Activated naive CD4-positive, alpha-beta T cell treated with anti-CD3 and anti-CD28 coated beads, Interleukin-2, amount 10 ng/mL, durations not matched to agents 7 days and 5 days (primary cell): ENCODE measurements around the gene OLFM1.

Source experiments
- CTCF ChIA-PET: fragments of 350-600 bp; sonication (Branson Sonifier 250); formaldehyde crosslinking; loops from one replicate; lab custom pipeline; 2021; ENCODE audit warnings: antibody characterized with exemption; lab: Charles Lee
- DNase-seq: peaks from one replicate; pipeline ENCODE4 v3.0.0-alpha.2; 2020
- H3K27ac Mint-ChIP-seq: one replicate; pipeline ENCODE4 v1.8.0; 2021; ENCODE audit warnings: mild to moderate bottlenecking, moderate library complexity, mixed read lengths
- H3K27me3 Mint-ChIP-seq: one replicate; pipeline ENCODE4 v1.8.0; 2021; ENCODE audit warnings: mild to moderate bottlenecking, mixed read lengths
- H3K36me3 Mint-ChIP-seq: one replicate; pipeline ENCODE4 v1.8.0; 2021; ENCODE audit warnings: mixed read lengths
- H3K4me1 Mint-ChIP-seq: one replicate; pipeline ENCODE4 v1.8.0; 2021; ENCODE audit warnings: mixed read lengths
- H3K4me3 Mint-ChIP-seq: one replicate; pipeline ENCODE4 v1.8.0; 2021; ENCODE audit warnings: mild to moderate bottlenecking, moderate library complexity, mixed read lengths
- H3K9me3 Mint-ChIP-seq: one replicate; pipeline ENCODE4 v1.8.0; 2021; ENCODE audit warnings: mixed read lengths

Gene OLFM1

DNA sequence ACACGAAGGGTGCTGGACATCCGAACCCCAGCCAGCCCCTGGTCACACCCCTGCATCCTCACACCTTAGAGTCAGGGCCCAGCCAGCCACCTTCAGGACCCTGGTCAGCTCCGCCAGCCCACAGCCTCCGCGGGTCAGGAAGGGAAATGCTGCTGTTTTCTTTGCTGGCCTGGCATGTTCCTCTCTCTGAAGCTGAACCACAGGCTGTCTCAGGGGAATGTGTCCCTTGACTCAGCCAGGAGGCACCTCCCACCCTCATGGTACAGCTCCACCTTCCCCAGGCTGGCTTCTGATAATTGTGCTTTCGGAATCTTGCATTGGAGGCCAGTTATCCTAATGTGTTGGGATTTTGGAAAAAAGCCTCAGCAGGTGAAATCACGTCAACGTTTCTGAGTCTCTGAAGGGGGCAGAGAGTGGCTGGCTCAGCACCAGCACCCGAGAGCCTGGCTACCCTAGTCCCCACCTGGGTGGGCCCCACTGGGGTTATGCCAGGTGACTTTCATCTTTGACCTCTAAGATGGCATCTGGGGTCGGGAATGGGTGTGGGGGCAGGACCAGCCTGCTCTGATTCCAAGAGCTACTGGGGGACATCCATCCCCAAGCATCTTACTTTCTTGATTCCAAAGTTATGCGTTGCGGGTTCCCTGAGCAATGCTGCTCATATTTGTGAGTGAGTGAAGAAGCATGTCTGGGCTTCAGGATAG is 9.8 kb upstream of the OLFM1 start:
- Mint-ChIP-seq H3K4me1 (no peaks in the 10 kb centered on the region), H3K36me3 (no peaks in the 10 kb centered on the region), H3K4me3 (no peak overlapping the region), H3K27me3 (peaks cover 42% of the 10 kb centered on the region), H3K27ac (no peak overlapping the region), H3K9me3 (no peaks in the 10 kb centered on the region)
- CTCF ChIA-PET = no interaction called here
- peak; percentile 32 for DNase-seq

DNA sequence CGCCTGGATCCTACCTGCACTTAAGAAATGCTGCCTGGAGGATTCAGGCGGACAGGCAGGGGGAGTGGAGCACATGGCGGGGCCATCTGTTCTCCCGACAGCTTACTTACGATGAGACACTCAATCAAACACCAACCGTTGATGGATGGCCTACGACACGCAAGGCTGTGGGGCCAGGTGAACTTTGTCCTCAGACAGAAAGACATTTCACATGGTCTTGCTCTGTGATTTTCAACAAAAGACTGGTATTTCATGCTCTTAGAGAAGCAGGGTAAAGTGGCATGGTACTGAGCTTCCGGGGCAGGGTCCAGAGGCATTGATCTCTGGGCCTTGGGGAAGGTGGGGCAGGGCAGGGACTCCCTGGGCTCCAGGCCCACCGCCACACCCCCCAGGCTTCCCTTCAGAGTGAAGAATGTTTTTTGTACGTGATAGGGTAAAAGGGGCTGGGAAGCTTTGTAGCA is 9.1 kb upstream of the OLFM1 start:
- Mint-ChIP-seq H3K9me3 (no peaks in the 10 kb centered on the region), H3K4me3 (no peak overlapping the region), H3K36me3 (no peaks in the 10 kb centered on the region), H3K4me1 (no peaks in the 10 kb centered on the region), H3K27ac (no peak overlapping the region), H3K27me3 (peaks cover 42% of the 10 kb centered on the region)
- CTCF ChIA-PET = no interaction called here
- DNase-seq = no peak

- DNase-seq = no peak
- no peaks in the 10 kb centered on the region for H3K4me1 Mint-ChIP-seq
- H3K27me3 Mint-ChIP-seq = peaks cover 37% of the 10 kb centered on the region
- no peaks in the 10 kb centered on the region for H3K9me3 Mint-ChIP-seq
- CTCF ChIA-PET = no interaction called here
- no peaks in the 10 kb centered on the region for H3K36me3 Mint-ChIP-seq
- H3K4me3 Mint-ChIP-seq = no peak overlapping the region
- H3K27ac Mint-ChIP-seq = no peak overlapping the region
Observed at GRCh38 chr9:135079018-135079417, 8.4 kb upstream of the OLFM1 start.

GRCh38 chr9:135079676-135080075 is 7.8 kb upstream of the OLFM1 start:
- Mint-ChIP-seq H3K27ac (no peak overlapping the region), H3K27me3 (peaks cover 37% of the 10 kb centered on the region), H3K36me3 (no peaks in the 10 kb centered on the region), H3K4me1 (no peaks in the 10 kb centered on the region), H3K9me3 (no peaks in the 10 kb centered on the region), H3K4me3 (no peak overlapping the region)
- no peak for DNase-seq
- CTCF ChIA-PET = no interaction called here

GRCh38 chr9:135080286-135081263 is 6.9 kb upstream of the OLFM1 start:
- Mint-ChIP-seq H3K4me3 (no peak overlapping the region), H3K36me3 (no peaks in the 10 kb centered on the region), H3K9me3 (no peaks in the 10 kb centered on the region), H3K27me3 (peaks cover 40% of the 10 kb centered on the region), H3K27ac (no peak overlapping the region), H3K4me1 (no peaks in the 10 kb centered on the region)
- peak; percentile 3 for DNase-seq
- CTCF ChIA-PET = no interaction called here

DNA sequence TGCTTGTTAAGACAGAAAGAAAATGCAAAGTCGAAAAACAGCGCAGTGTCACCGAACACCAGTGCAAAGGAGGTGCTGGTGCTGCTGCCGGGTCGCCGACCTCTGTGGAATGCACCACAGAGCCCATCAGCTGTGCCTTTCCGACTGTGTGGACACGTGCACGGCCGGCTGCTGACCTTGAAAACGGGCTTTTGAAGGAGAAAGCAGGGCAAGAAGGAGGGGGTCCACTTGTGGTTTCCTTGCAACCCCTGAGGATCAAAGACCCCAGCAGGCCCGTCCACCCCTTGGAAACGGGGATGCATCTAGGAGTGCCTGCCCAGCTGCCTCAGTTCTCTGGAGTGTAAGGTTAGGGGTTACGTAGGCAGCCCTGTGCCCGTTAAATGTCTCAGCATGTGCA is 6.2 kb upstream of the OLFM1 start:
- CTCF ChIA-PET = no interaction called here
- peaks cover 40% of the 10 kb centered on the region for H3K27me3 Mint-ChIP-seq
- H3K36me3 Mint-ChIP-seq = no peaks in the 10 kb centered on the region
- no peak for DNase-seq
- H3K27ac Mint-ChIP-seq = no peak overlapping the region
- H3K4me3 Mint-ChIP-seq = no peak overlapping the region
- H3K4me1 Mint-ChIP-seq = peaks cover 3% of the 10 kb centered on the region
- no peaks in the 10 kb centered on the region for H3K9me3 Mint-ChIP-seq

DNA sequence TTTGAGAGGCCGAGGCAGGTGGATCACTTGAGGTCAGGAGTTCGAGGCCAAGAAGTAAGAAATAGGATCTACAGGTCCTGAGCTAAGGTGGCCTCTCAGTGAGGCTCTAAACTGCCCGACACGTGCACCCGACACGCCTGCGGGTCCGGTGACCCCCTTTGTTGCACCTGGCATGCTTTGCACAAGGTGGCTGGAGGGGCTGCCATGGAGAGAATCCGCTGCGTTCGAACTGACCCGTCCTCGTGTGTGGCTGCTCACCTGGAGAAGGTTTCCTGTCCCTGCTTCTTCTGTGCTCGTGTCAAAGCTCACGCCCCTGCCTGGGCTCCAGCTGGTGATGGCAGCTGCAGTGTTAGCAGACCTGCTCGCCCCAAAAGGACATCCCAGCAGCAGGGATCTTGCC is 5.7 kb upstream of the OLFM1 start:
- no peaks in the 10 kb centered on the region for H3K9me3 Mint-ChIP-seq
- no peak for DNase-seq
- CTCF ChIA-PET = no interaction called here
- H3K36me3 Mint-ChIP-seq = no peaks in the 10 kb centered on the region
- H3K27me3 Mint-ChIP-seq = peaks cover 40% of the 10 kb centered on the region
- no peak overlapping the region for H3K27ac Mint-ChIP-seq
- H3K4me1 Mint-ChIP-seq = peaks cover 4% of the 10 kb centered on the region
- H3K4me3 Mint-ChIP-seq = no peak overlapping the region

GRCh38 chr9:135082536-135082935 is 4.9 kb upstream of the OLFM1 start:
- CTCF ChIA-PET = no interaction called here
- Mint-ChIP-seq H3K9me3 (no peaks in the 10 kb centered on the region), H3K4me1 (peaks cover 4% of the 10 kb centered on the region), H3K36me3 (no peaks in the 10 kb centered on the region), H3K4me3 (no peak overlapping the region), H3K27me3 (peaks cover 40% of the 10 kb centered on the region), H3K27ac (no peak overlapping the region)
- DNase-seq = no peak

- CTCF ChIA-PET = no interaction called here
- H3K9me3 Mint-ChIP-seq = no peaks in the 10 kb centered on the region
Observed at GRCh38 chr9:135083241-135083810, 4.1 kb upstream of the OLFM1 start.

GRCh38 chr9:135083831-135084230 is 3.6 kb upstream of the OLFM1 start:
- Mint-ChIP-seq H3K4me3 (no peak overlapping the region), H3K36me3 (no peaks in the 10 kb centered on the region), H3K4me1 (peaks cover 4% of the 10 kb centered on the region), H3K9me3 (no peaks in the 10 kb centered on the region), H3K27me3 (peaks cover 43% of the 10 kb centered on the region), H3K27ac (no peak overlapping the region)
- CTCF ChIA-PET = no interaction called here
- DNase-seq = no peak

More at GRCh38 chr9:135083241-135083810, 4.1 kb upstream of the OLFM1 start:
- no peak overlapping the region for H3K4me3 Mint-ChIP-seq
- H3K27ac Mint-ChIP-seq = no peak overlapping the region
- H3K36me3 Mint-ChIP-seq = no peaks in the 10 kb centered on the region
- no peak for DNase-seq
- peaks cover 38% of the 10 kb centered on the region for H3K27me3 Mint-ChIP-seq
- H3K4me1 Mint-ChIP-seq = peaks cover 4% of the 10 kb centered on the region

DNA sequence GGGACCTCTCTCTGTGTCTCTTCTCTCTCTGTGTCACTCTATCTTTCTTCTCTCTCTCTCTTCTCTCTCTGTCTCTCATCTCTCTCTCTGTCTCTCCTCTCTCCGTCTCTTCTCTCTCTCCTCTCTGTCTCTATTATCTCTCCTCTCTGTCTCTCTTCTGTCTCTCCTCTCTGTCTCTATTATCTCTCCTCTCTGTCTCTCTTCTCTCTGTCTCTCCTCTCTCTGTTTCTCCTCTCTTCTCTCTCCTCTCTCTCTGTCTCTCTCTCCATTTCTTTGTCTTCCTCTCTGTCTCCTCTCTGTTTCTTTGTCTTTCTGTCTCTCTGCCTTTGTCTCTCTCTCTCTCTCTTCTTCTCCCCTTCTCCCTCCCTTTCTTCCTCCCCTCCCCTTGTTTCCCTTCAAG is 3.2 kb upstream of the OLFM1 start:
- Mint-ChIP-seq H3K4me3 (no peak overlapping the region), H3K4me1 (peaks cover 4% of the 10 kb centered on the region), H3K36me3 (no peaks in the 10 kb centered on the region), H3K9me3 (no peaks in the 10 kb centered on the region), H3K27ac (no peak overlapping the region), H3K27me3 (peaks cover 48% of the 10 kb centered on the region)
- no peak for DNase-seq
- CTCF ChIA-PET = no interaction called here

- no peak overlapping the region for H3K27ac Mint-ChIP-seq
Observed at GRCh38 chr9:135084881-135085760, 2.3 kb upstream of the OLFM1 start.

DNA sequence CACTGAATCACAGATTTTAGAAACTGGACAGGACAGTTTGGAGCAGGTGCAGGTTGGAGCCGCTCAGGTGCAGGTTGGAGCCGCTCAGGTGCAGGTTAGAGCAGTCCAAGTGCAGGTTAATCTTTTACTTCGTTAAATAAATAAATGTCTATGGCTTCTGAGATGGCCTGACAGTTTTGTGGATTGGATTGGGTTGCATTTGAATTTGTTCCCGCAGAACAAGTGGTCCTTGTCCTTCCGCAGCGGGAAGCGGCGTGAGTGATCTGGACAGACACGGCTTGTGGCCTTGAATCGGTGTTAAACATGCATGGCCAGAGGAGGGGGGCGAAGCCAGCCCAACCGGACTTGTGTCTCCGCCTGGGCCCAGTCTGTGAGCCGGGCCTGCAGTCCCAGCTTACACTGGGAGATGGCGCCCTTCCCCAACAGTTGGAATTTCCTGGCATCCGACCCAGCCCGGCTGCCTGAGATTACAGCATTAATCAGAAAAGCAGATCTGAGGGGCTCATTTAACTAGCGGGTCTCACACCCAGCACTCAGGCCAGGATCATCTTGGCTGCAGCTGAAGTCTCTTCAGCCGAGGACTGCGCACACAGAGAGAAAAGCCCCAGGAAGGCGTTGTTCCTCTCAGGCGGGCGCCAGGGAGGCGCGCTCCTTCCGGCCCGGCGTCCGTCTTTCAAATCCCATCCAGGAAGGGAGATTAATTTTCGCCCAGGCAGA is 1.5 kb upstream of the OLFM1 start:
- Mint-ChIP-seq H3K36me3 (no peaks in the 10 kb centered on the region), H3K4me1 (peaks cover 4% of the 10 kb centered on the region), H3K9me3 (no peaks in the 10 kb centered on the region), H3K27ac (no peak overlapping the region), H3K4me3 (no peak overlapping the region), H3K27me3 (peaks cover 64% of the 10 kb centered on the region)
- CTCF ChIA-PET = interaction anchor here (0.8 to 1.9 kb wide), 3 partner anchors 257 to 327 kb away, joined by 3 to 12 read pairs (median 5); no protein-coding TSS in a partner anchor
- DNase-seq = peak; percentile 55

More at GRCh38 chr9:135084881-135085760, 2.3 kb upstream of the OLFM1 start:
- Mint-ChIP-seq H3K27me3 (peaks cover 56% of the 10 kb centered on the region), H3K4me1 (peaks cover 4% of the 10 kb centered on the region), H3K9me3 (no peaks in the 10 kb centered on the region), H3K4me3 (no peak overlapping the region), H3K36me3 (no peaks in the 10 kb centered on the region)
- no peak for DNase-seq
- CTCF ChIA-PET = interaction anchor here (1.9 kb wide), 1 partner anchor 328 kb away, joined by 12 read pairs; no protein-coding TSS in a partner anchor
